Stimulated activated CD8-positive, alpha-beta memory T cell treated with anti-CD3 and anti-CD28 coated beads, Interleukin-12 subunit alpha, Interleukin-12 subunit beta, amount 100 ng/mL, for 1 hour (primary cell): ENCODE data around the gene TBL3.
"Not testable (repeated sequence)": the region's sequence is repeated elsewhere in the genome, so short reads cannot be mapped to it uniquely, and the experiment has no call there.

Source experiments
- DNase-seq: peaks from one replicate; pipeline ENCODE4 v3.0.0-alpha.2; 2020; ENCODE audit warnings: low read depth

The TBL3 gene

DNA sequence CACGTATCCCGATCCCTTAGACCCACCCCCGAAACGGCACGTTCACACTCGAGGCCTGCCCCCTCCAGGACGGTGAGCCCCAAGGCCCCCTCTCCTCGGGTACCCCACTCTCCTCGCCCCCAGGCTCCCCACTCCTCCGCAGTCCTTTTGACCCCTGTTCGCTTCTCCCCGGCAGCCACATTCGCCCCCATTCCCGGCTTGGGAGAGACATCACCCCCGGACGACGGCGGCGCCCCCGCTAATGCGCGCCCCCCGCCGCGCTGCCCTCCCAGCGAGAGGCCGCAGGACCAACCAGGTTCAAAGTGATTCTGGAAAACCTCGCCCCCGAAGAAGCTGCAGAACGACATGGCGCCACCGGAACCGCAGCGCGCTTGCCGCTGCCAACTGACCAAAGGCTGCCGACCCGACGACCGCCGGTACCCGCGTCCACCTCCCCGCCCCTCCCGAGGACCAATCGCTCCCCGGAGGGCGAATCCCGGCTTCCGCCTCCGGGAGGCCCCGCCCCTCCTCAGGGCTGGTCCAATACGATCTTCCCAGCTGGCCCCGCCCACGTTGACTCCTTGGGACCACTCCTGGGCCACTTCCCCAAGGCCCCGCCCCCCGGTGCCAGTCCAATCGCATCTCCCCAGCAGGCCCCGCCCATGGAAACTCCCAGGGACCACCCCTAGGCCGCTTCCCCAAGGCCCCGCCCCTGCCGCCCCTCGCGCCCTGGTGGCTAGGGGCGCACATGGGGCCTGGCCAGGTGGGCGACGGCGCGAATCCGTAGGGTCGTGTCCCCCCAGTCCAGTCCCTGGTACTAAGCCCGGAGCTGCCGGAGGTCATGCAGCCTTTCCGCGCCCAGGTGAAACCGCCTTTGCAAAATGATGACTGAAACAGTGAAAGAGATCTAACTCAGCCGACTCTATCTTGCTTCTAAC lies 28.8 kb upstream of the TBL3 start, which contains the start of gene MSRB1:
TSS of gene MSRB1 (minus strand) at position 390 of the 917 bp plus-strand sequence. CDS start at position 347, 43 bp downstream.
- peak; percentile 97 for DNase-seq

DNA sequence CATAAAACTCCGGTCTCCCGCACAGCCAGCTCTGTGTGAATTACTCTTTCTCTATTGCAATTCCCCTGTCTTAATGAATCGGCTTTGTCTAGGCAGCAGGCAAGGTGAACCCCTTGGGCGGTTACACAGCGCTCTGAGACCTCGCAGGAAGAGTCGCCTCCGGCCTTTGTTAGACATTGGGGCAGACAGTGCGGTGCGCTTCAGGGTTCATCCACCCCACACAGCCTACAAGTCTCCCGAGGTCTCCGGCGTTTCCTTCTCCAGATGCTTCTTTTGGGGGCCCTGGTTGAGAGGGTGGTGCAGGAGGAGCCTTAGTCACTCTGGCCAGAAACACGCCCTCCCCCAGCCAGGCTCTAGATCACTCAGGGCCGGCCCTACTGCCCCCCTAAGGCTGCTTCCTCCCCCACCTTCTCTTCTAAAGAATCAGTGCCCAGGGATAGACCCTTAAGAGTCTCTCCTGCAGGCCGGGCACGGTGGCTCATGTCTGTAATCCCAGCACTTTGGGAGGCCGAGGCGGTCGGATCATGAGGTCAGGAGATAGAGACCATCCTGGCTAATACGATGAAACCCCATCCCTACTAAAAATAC lies 27.1 kb upstream of the TBL3 start:
- no peak for DNase-seq

DNA sequence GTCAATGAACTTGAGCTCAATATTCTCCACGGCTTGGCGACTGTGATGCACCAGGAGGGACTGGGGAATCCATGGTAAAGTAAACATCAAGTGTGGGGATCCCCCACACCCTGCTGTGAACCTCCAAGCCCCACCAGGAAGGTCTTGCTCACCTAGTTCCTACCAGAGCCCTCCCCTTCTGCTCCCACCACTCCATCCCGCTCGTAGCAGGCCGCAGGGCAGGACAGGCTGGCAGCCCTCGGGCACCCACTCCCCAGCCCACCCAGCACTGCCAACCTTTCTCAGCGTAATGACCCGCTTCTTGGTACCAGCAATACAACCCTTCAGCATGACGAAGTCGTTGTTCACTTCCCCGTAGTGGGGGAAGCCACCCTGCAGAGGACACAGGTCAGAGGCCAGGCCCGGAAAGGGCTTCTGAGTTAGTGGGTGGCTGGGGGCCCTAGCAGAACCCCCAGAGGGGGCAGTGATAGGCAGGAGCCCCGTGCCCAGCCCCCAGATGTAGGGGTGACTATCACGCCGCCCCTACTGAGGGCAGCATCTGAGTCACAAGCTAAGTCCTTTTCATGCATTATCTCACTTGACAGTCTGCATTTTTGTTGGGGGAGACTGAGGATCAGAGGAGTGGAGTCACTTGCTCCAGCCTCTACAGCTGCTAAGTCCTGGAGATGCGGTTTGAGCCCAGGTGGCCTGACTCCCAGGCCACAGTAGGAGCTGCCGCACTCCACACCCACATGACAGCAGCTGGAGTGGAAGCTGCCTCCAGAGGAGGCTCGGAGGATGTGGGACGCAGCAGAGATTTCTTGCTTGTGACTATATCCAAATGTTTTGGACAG lies 26.1 kb upstream of the TBL3 start:
- no peak for DNase-seq

GRCh38 chr16:1946495-1947368 lies 25.1 kb upstream of the TBL3 start:
- no peak for DNase-seq

GRCh38 chr16:1947369-1947670 lies 24.5 kb upstream of the TBL3 start:
- no peak for DNase-seq

GRCh38 chr16:1949507-1949906 lies 22.3 kb upstream of the TBL3 start:
- no peak for DNase-seq

- no peak for DNase-seq
Observed at GRCh38 chr16:1950047-1950446, 21.8 kb upstream of the TBL3 start.

- DNase-seq, result no peak
Observed at GRCh38 chr16:1950559-1950958, 21.3 kb upstream of the TBL3 start.

GRCh38 chr16:1953734-1954133 lies 18.1 kb upstream of the TBL3 start:
- DNase-seq, result no peak

DNA sequence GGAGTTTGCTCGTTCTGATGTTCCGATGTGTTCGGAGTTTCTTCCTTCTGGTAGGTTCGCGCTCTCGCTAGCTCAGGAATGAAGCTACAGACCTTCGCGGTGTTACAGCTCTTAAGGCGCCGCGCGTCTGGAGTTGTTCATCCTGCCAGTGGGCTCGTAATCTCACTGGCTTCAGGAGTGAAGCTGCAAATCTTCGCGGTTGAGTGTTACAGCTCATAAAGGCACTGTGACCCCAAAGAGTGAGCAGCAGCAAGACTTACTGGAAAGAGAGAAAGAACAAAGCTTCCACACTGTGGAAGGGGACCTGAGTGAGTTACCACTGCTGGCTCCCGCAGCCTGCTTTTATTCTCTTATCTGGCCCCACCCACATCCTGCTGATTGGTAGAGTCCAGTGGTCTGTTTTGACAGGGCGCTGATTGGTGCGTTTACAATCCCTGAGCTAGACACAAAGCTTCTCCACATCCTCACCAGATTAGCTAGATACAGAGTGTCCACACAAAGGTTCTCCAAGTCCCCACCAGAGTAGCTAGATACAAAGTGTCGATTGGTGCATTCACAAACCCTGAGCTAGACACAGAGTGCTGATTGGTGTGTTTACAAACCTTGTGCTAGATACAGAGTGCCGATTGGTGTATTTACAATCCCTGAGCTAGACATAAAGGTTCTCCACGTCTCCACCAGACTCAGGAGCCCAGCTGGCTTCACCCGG lies 14.3 kb upstream of the TBL3 start:
- DNase-seq, result not testable (repeated sequence)

DNA sequence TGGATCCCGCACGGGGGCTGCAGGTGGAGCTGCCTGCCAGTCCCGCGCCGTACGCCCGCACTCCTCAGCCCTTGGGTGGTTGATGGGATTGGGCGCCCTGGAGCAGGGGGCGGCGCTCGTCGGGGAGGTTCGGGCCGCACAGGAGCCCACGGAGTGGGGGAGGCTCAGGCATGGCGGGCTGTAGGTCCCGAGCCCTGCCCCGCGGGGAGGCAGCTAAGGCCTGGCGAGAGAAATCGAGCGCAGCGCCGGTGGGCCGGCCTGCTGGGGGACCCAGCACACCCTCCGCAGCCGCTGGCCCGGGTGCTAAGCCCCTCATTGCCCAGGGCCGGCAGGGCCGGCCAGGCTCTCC lies 13.7 kb upstream of the TBL3 start:
- not testable (repeated sequence) for DNase-seq

DNA sequence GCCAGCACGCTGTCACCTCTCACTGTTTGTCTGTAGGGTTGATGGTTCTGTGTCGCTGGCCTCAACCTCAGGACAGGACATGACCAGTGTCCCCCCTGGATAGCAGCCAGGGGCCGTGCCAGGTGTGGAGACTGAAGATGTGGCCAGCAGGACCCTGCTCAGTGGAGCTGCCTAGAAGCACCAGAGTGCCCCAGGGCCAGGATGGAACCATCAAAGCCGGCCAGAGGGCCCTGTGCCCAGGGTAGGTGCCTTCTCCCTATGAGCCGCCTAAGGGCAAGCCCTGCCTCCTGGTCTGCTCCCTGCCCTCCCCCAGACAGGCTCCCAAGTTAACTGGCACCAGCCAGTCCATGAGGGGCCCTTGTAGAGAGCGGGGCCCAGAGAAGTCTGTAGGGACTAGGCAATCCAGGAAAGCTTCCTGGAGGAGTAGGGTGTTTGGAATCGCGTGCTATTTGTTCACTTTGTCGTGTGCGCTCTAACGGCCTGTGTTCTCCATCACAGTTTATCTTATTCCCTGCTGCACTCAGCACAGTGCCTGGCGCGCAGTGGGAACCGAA lies 13.1 kb upstream of the TBL3 start:
- no peak for DNase-seq

DNA sequence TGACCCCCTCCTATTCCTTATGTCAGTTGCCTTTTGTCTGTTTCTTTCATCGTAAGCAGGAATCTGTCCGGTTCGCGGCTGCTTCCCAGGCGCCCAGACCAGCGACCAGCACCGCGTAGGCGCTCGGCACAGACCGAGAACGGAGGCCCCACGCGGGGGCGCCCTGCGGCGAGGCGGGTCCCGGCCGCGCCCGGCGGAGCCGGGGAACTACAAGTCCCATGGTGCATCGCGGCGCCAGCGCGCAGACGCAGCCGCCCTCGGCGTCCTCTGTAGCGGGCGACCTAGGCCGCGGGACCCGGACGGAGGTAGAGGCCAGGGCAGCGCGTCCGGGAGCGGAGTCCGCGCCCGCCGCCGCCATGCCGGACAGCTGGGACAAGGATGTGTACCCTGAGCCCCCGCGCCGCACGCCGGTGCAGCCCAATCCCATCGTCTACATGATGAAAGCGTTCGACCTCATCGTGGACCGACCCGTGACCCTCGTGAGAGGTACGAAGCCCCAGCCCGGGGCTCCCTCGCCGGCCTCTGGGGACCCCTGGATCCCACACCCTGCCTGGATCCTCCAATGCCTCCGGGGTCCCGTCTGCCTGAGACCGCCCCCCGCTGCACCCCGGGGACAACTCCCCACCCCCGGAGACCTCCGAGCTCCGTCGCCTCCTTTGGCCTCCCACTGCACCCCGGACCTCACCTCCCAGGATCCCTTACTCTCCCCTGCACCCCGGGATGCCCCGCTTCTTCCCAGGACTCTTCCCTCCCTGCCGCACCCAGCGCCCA lies 12.4 kb upstream of the TBL3 start, which contains the start of gene NDUFB10:
TSS of gene NDUFB10 (plus strand) at position 270 of the 771 bp plus-strand sequence. CDS start at position 357, 87 bp downstream.
- peak; percentile 89 for DNase-seq

DNA sequence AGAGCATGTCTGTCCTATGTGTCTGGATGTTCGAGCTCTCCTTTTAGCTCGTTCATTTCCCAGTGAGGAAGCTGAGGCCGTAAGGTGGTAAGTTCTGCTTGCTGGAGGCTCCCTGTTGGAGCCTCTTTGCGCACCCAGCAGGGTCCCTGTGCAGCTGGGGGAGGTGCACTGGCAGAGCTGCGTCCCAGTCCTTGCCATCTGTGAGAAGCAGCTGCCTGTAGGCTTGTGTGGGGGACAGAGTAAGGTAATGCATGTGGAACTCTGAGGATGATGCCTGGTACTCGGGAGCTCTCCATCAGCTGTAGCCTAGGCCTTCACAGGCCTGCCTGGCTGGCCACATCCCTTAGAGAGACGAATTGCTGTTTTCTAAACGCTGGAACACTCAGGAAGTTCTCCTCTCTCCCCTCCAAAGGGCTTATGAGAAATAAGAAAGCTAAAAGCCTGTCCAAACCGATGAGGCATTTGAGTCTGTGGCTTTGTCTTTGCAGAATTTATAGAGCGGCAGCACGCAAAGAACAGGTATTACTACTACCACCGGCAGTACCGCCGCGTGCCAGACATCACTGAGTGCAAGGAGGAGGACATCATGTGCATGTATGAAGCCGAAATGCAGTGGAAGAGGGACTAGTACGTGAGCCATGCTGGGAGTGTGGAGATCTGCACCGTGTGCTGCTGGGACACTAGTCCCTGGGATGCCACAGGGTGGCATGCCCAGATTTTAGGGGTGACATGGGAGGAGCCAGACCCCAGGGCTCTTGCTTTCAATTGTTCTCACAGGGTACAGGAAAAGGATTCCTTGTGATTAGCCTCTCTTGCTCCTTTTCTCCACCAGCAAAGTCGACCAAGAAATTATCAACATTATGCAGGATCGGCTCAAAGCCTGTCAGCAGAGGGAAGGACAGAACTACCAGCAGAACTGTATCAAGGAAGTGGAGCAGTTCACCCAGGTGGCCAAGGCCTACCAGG lies 10.9 kb upstream of the TBL3 start:
- no peak for DNase-seq

- DNase-seq, result no peak
Observed at GRCh38 chr16:1961651-1962067, 10.2 kb upstream of the TBL3 start.

DNA sequence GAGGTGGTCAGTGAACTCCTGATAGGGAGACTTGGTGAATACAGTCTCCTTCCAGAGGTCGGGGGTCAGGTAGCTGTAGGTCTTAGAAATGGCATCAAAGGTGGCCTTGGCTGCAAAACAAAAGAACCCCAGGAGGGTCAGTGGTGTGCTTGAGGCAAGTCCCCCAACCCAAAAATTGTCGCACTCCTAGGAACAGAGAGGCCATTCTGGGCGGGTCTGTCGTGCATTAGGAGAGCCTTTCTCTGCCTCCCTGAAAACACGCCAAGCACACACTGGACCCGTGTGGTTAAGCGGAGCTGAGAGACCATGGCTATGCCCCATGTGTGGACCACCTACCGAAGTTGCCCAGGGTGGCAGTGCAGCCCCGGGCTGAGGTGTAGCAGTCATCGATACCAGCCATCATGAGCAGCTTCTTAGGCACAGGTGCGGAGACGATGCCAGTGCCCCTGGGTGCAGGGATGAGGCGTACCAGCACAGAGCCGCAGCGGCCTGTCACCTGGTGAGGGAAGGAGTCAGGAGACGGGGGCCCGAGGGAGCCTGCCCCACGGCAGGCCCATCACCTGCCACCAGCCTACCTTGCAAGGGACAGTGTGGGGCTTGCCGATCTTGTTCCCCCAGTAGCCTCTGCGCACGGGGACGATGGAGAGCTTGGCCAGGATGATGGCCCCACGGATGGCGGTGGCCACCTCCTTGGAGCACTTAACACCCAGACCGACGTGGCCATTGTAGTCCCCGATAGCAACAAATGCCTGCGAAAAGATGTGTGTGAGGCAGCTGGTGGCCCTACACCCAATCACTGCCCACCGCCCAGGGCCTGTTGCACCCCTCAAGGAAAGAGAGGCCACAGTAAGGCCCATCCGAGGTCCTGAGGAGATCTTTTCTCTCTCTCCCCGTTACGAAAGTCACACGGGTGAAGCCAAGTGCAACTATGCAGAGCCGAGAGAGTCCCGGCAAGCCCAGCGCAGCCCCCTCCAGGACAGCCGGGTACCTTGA lies 9.4 kb upstream of the TBL3 start:
- not testable (repeated sequence) for DNase-seq

GRCh38 chr16:1963806-1964505 lies 7.9 kb upstream of the TBL3 start:
- no peak for DNase-seq
